Esophagus muscularis mucosa (tissue), 4 donors: Measurements from ENCODE around the gene TTBK2. TPM values are rescaled to one million over a fixed set of nuclear protein-coding genes. Genes with fewer than 3 reads are reported as not detected.

Experiments used
- DNase-seq: peaks from one replicate; pipeline ENCODE4 v3.0.0-alpha.2; 2017; ENCODE audit errors: extremely low spot score
- H3K27ac ChIP-seq, 4 donors: fragments of 200-600 bp; sonication (generic); replicated peaks in 1 of 4; 1 replicate in 3 of 4; 2 replicates in 1 of 4; pipeline ENCODE4 v1.5.1; 2016 to 2019; ENCODE audit warnings: mild to moderate bottlenecking in 1 of 4
- H3K27me3 ChIP-seq, 4 donors: fragments of 200-600 bp; sonication (generic); one replicate each; pipeline versions ENCODE4 v1.5.1 to v1.6.0; 2016 to 2019
- H3K36me3 ChIP-seq, 4 donors: fragments of 200-600 bp; sonication (generic); one replicate each; pipeline ENCODE4 v1.5.1; 2016 to 2019
- H3K4me1 ChIP-seq, 4 donors: fragments of 200-600 bp; sonication (generic); one replicate each; pipeline ENCODE4 v1.5.1; 2016 to 2019
- H3K4me3 ChIP-seq, 4 donors: fragments of 200-600 bp; sonication (generic); 1 replicate in 2 of 4; 2 replicates in 2 of 4; pipeline ENCODE4 v1.5.1; 2016 to 2019; ENCODE audit warnings: mild to moderate bottlenecking in 4 of 4, moderate library complexity in 1 of 4
- H3K9me3 ChIP-seq, 4 donors: fragments of 200-600 bp; sonication (generic); 1 replicate in 3 of 4; 2 replicates in 1 of 4; pipeline ENCODE4 v1.5.1; 2016 to 2019
- CTCF ChIP-seq, 3 experiments: fragments of 200-600 bp in 2 of 3; fragments of 450-650 bp in 1 of 3; sonication (generic) in 2 of 3; IDR thresholded peaks; one replicate each; pipeline ENCODE4 v1.5.1; 2017 to 2019; ENCODE audit warnings: antibody characterized with exemption in 3 of 3, mild to moderate bottlenecking in 2 of 3, moderate library complexity in 1 of 3
- EP300 ChIP-seq: sonication (generic); formaldehyde crosslinking; IDR thresholded peaks from one replicate; pipeline ENCODE4 v1.6.1; 2017; ENCODE audit warnings: antibody characterized with exemption
- POLR2A ChIP-seq: fragments of 450-650 bp; IDR thresholded peaks from one replicate; pipeline ENCODE4 v1.6.1; 2017; ENCODE audit warnings: antibody characterized with exemption, moderate library complexity, mild to moderate bottlenecking, low read depth
- POLR2AphosphoS5 ChIP-seq, 2 donors: sonication (generic); formaldehyde crosslinking; IDR thresholded peaks; one replicate each; pipeline ENCODE4 v1.6.1; 2017; ENCODE audit warnings: antibody characterized with exemption in 2 of 2
- WGBS: methylation state at CpG from one replicate; pipeline ENCODE4 v1.1.5; 2018; 5-methylcytosine and 5-hydroxymethylcytosine counted together
- intact Hi-C: fragments of 100-400 bp; cut with DNase I; formaldehyde crosslinking; loops from one replicate; pipeline ENCODE4 v1.15.1; 2023
- total RNA-seq, 4 donors: library from RNA; depleted of rRNA; stranded (reverse); fragments of >200 nt; gene quantifications; one replicate each; pipeline versions ENCODE4 v1.1.0 to v1.2.1, GENCODE V29; 2016

Gene TTBK2
- total RNA-seq, 4 donors from 2014 or later = 19.4 to 33.0 (median 25.1) TPM

GRCh38 chr15:42730536-42730935 is 190.0 kb downstream of the TTBK2 start:
- peaks cover 8 to 46% (median 33%) of the 10 kb centered on the region in 4 donors for H3K4me1 ChIP-seq
- WGBS = 92% methylated on average over 14 of the region's 14 CpGs
- H3K27ac ChIP-seq = no peak overlapping the region
- intact Hi-C loops = loop anchor here (10.0 kb wide), 1 partner anchor 194 kb away; the partner anchor contains the start of gene TTBK2
- no peak overlapping the region for H3K4me3 ChIP-seq
- no peaks in the 10 kb centered on the region for H3K27me3 ChIP-seq
- DNase-seq = no peak
- peaks cover 37 to 100% (median 89%) of the 10 kb centered on the region in 4 donors for H3K36me3 ChIP-seq
- no peaks in the 10 kb centered on the region for H3K9me3 ChIP-seq
- TF ChIP-seq EP300 = no peak
- TF ChIP-seq CTCF (IDR thresholded peaks at IDR 0.05) = no peak
- TF ChIP-seq POLR2A = no peak
- no peak for TF ChIP-seq POLR2AphosphoS5 (IDR thresholded peaks at IDR 0.05)

- peaks cover 4 to 42% (median 29%) of the 10 kb centered on the region in 4 donors for H3K4me1 ChIP-seq
- no peak overlapping the region for H3K4me3 ChIP-seq
- intact Hi-C loops = loop anchor here (10.0 kb wide), 1 partner anchor 195 kb away; the partner anchor contains the start of gene TTBK2
- H3K36me3 ChIP-seq = peaks cover 40 to 100% (median 91%) of the 10 kb centered on the region in 4 donors
- H3K27ac ChIP-seq = no peak overlapping the region
- TF ChIP-seq EP300 (no peak), POLR2AphosphoS5 (IDR thresholded peaks at IDR 0.05) (no peak), CTCF (IDR thresholded peaks at IDR 0.05) (no peak)
- no peak for DNase-seq
- no peaks in the 10 kb centered on the region for H3K27me3 ChIP-seq
- 81% methylated on average over 4 of the region's 8 CpGs for WGBS
- no peaks in the 10 kb centered on the region for H3K9me3 ChIP-seq
Observed at GRCh38 chr15:42730135-42730534, 190.4 kb downstream of the TTBK2 start.

GRCh38 chr15:42729409-42729808 is 191.2 kb downstream of the TTBK2 start:
- H3K27ac ChIP-seq = no peak overlapping the region
- H3K27me3 ChIP-seq = no peaks in the 10 kb centered on the region
- intact Hi-C loops = no loop called here
- TF ChIP-seq EP300 (no peak), POLR2AphosphoS5 (IDR thresholded peaks at IDR 0.05) (no peak), POLR2A (no peak)
- H3K9me3 ChIP-seq = no peaks in the 10 kb centered on the region
- H3K4me3 ChIP-seq = no peak overlapping the region
- no peak for DNase-seq
- peaks cover 42 to 100% (median 94%) of the 10 kb centered on the region in 4 donors for H3K36me3 ChIP-seq
- 92% methylated on average over 7 of the region's 7 CpGs for WGBS
- peaks cover 0 to 34% (median 22%) of the 10 kb centered on the region in 4 donors for H3K4me1 ChIP-seq

GRCh38 chr15:42728972-42729371 is 191.6 kb downstream of the TTBK2 start:
- Histone ChIP-seq H3K27ac (no peak overlapping the region), H3K9me3 (no peaks in the 10 kb centered on the region), H3K4me1 (peaks cover 0 to 30% (median 22%) of the 10 kb centered on the region in 4 donors), H3K4me3 (no peak overlapping the region), H3K36me3 (peaks cover 46 to 100% (median 96%) of the 10 kb centered on the region in 4 donors), H3K27me3 (no peaks in the 10 kb centered on the region)
- 59% methylated on average over 8 of the region's 14 CpGs for WGBS
- no peak for DNase-seq
- intact Hi-C loops = no loop called here
- TF ChIP-seq CTCF (IDR thresholded peaks at IDR 0.05) = no peak
- TF ChIP-seq POLR2AphosphoS5 (IDR thresholded peaks at IDR 0.05) = no peak
- no peak for TF ChIP-seq POLR2A
- no peak for TF ChIP-seq EP300

- WGBS = 85% methylated on average over 5 of the region's 5 CpGs
- Histone ChIP-seq H3K4me1 (peaks cover 0 to 29% (median 22%) of the 10 kb centered on the region in 4 donors), H3K4me3 (no peak overlapping the region), H3K36me3 (peaks cover 50 to 100% (median 98%) of the 10 kb centered on the region in 4 donors), H3K27ac (no peak overlapping the region), H3K27me3 (no peaks in the 10 kb centered on the region), H3K9me3 (no peaks in the 10 kb centered on the region)
- DNase-seq = no peak
- TF ChIP-seq POLR2A (no peak), CTCF (IDR thresholded peaks at IDR 0.05) (no peak), EP300 (no peak)
- intact Hi-C loops = no loop called here
Observed at GRCh38 chr15:42728560-42728959, 192.0 kb downstream of the TTBK2 start.
